Chondrocyte (in vitro differentiated cells): ENCODE data around the gene OR10K1. TPM values are rescaled to one million over a fixed set of nuclear protein-coding genes. Genes with fewer than 3 reads are reported as not detected.

Experiments
- DNase-seq: peaks from one replicate; pipeline ENCODE4 v3.0.0; 2021; ENCODE audit warnings: mixed read lengths, low spot score
- H3K27ac Mint-ChIP-seq: one replicate; pipeline ENCODE4 v1.8.0; 2021; ENCODE audit warnings: mild to moderate bottlenecking, moderate library complexity, mixed read lengths; ENCODE audit not compliant: unreplicated experiment
- H3K27me3 Mint-ChIP-seq: 2 replicates; pipeline ENCODE4 v1.8.0; 2021; ENCODE audit warnings: low read depth, mixed read lengths
- H3K36me3 Mint-ChIP-seq: 2 replicates; pipeline ENCODE4 v1.8.0; 2021; ENCODE audit warnings: low read depth, mixed read lengths
- H3K4me1 Mint-ChIP-seq: 2 replicates; pipeline ENCODE4 v1.8.0; 2021; ENCODE audit warnings: low read depth, mild to moderate bottlenecking, mixed read lengths
- H3K4me3 Mint-ChIP-seq: one replicate; pipeline ENCODE4 v1.8.0; 2021; ENCODE audit warnings: mild to moderate bottlenecking, moderate library complexity, mixed read lengths; ENCODE audit not compliant: unreplicated experiment
- H3K9me3 Mint-ChIP-seq: 2 replicates; pipeline ENCODE4 v1.8.0; 2021; ENCODE audit warnings: low read depth, mixed read lengths
- total RNA-seq: library from RNA; stranded (reverse); gene quantifications from 3 replicates; pipeline ENCODE4 v1.2.1, GENCODE V29; 2021
- TF ChIP-seq, protein P1 (sequence below): fragments of 200-600 bp; sonication (generic); IDR thresholded peaks from 2 replicates; pipeline ENCODE4 v1.5.0; 2021; ENCODE audit warnings: antibody characterized with exemption, mild to moderate bottlenecking, moderate library complexity

The OR10K1 gene
- total RNA-seq, 1 donor from 2014 or later = not detected

DNA sequence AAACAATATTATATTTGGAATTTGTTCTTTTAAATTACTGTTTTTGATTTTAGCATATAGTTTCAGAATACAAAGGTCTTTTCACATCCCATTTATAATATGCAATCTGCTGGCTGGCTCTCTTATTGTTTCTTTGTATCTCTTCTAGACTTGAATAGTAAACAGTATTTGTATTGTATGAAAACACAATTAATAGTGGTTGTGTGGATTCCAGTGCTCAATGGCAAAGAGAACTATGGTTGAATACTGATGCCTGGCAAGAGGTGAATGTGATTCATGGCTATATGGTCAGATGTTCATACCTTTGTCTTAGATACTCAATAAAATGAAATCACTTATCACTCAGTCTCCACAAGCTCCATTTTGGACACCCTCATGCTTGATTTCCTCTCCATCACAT is 55.3 kb downstream of the OR10K1 start:
- H3K4me3 Mint-ChIP-seq = no peak overlapping the region
- H3K36me3 Mint-ChIP-seq = no peaks in the 10 kb centered on the region
- H3K4me1 Mint-ChIP-seq = no peaks in the 10 kb centered on the region
- no peak overlapping the region for H3K27ac Mint-ChIP-seq
- H3K9me3 Mint-ChIP-seq = no peaks in the 10 kb centered on the region
- DNase-seq = no peak
- TF ChIP-seq, protein P1, sequence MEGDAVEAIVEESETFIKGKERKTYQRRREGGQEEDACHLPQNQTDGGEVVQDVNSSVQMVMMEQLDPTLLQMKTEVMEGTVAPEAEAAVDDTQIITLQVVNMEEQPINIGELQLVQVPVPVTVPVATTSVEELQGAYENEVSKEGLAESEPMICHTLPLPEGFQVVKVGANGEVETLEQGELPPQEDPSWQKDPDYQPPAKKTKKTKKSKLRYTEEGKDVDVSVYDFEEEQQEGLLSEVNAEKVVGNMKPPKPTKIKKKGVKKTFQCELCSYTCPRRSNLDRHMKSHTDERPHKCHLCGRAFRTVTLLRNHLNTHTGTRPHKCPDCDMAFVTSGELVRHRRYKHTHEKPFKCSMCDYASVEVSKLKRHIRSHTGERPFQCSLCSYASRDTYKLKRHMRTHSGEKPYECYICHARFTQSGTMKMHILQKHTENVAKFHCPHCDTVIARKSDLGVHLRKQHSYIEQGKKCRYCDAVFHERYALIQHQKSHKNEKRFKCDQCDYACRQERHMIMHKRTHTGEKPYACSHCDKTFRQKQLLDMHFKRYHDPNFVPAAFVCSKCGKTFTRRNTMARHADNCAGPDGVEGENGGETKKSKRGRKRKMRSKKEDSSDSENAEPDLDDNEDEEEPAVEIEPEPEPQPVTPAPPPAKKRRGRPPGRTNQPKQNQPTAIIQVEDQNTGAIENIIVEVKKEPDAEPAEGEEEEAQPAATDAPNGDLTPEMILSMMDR = no peak
- peaks cover 2% of the 10 kb centered on the region for H3K27me3 Mint-ChIP-seq

Other genes with a start within 250 kb of the OR10K1 start
- not detected in 3 replicates for gene CD1A, start 207.4 kb upstream of the OR10K1 start, total RNA-seq
- gene CD1C, start 171.9 kb upstream of the OR10K1 start, total RNA-seq = not detected in 3 replicates
- gene CD1B, start 130.3 kb upstream of the OR10K1 start, total RNA-seq = not detected in 3 replicates
- gene CD1E, start 107.9 kb upstream of the OR10K1 start, total RNA-seq = not detected in 3 replicates
- not detected in 3 replicates for gene OR10T2, start 62.4 kb upstream of the OR10K1 start, total RNA-seq
- not detected in 3 replicates for gene OR10K2, start 35.6 kb upstream of the OR10K1 start, total RNA-seq
- gene OR10R2, start 10.4 kb downstream of the OR10K1 start, total RNA-seq = not detected in 3 replicates
- not detected in 3 replicates for gene OR6Y1, start 92.6 kb downstream of the OR10K1 start, total RNA-seq
- not detected in 3 replicates for gene OR6P1, start 108.7 kb downstream of the OR10K1 start, total RNA-seq
- not detected in 3 replicates for gene OR10X1, start 118.1 kb downstream of the OR10K1 start, total RNA-seq
- gene OR10Z1, start 143.4 kb downstream of the OR10K1 start, total RNA-seq = not detected in 3 replicates
- gene SPTA1, start 224.9 kb downstream of the OR10K1 start, total RNA-seq = not detected in 3 replicates
- not detected in 3 replicates for gene OR6K2, start 238.8 kb downstream of the OR10K1 start, total RNA-seq